H1 (cell line): ENCODE measurements around the gene GBP2. TPM values are rescaled to one million over a fixed set of nuclear protein-coding genes. Genes with fewer than 3 reads are reported as not detected.

Experiments used
- CTCF ChIA-PET: fragments of 300-600 bp; sonication (Branson Sonifier 250); formaldehyde crosslinking; loops from one replicate; lab custom pipeline; 2021; ENCODE audit not compliant: partially characterized antibody; lab: Charles Lee
- POLR2A ChIA-PET: fragments of 300-600 bp; sonication (Branson Sonifier 250); formaldehyde crosslinking; loops from one replicate; lab custom pipeline; 2021; ENCODE audit warnings: inconsistent platforms; ENCODE audit not compliant: partially characterized antibody; lab: Charles Lee
- DNase-seq, 2 experiments: peaks; one replicate each; pipeline versions ENCODE4 v3.0.0 to v3.0.0-alpha.2; 2010 to 2022; ENCODE audit warnings: low spot score in 2 of 2, low read depth in 1 of 2, mixed read lengths in 1 of 2
- FAIRE-seq: peaks from 2 replicates; lab custom pipeline; 2011; peaks lifted over from hg19 to GRCh38; lab: Jason Lieb, UNC
- H2AFZ ChIP-seq: 2 replicates; pipeline ENCODE4 v1.8.1; 2012; ENCODE audit warnings: low read length, inconsistent platforms
- H2AK5ac ChIP-seq: 2 replicates; pipeline ENCODE4 v1.6.1; 2013; ENCODE audit warnings: low read depth, low read length
- H2BK120ac ChIP-seq: replicated peaks from 2 replicates; pipeline ENCODE3; 2013; ENCODE audit warnings: low read depth, low read length, inconsistent platforms
- H2BK12ac ChIP-seq: 2 replicates; pipeline ENCODE4 v1.6.1; 2013; ENCODE audit warnings: low read depth, low read length
- H2BK15ac ChIP-seq: 2 replicates; pipeline ENCODE4 v1.6.1; 2013; ENCODE audit warnings: low read length
- H2BK20ac ChIP-seq: 2 replicates; pipeline ENCODE4 v1.6.1; 2013; ENCODE audit warnings: low read length
- H2BK5ac ChIP-seq: 2 replicates; pipeline ENCODE4 v1.6.1; 2013; ENCODE audit warnings: low read depth, low read length
- H3K14ac ChIP-seq: 2 replicates; pipeline ENCODE4 v1.6.1; 2013; ENCODE audit warnings: inconsistent platforms; ENCODE audit not compliant: insufficient read length
- H3K18ac ChIP-seq: 2 replicates; pipeline ENCODE4 v1.6.1; 2013; ENCODE audit warnings: low read length; ENCODE audit errors: extremely low read depth
- H3K23ac ChIP-seq: 2 replicates; pipeline ENCODE4 v1.6.1; 2013; ENCODE audit warnings: inconsistent platforms; ENCODE audit not compliant: insufficient read length
- H3K23me2 ChIP-seq: 2 replicates; pipeline ENCODE4 v1.6.1; 2013; ENCODE audit warnings: low read depth, low read length
- H3K27ac ChIP-seq: 2 replicates; pipeline ENCODE4 v1.6.1; 2011; ENCODE audit warnings: low read depth, low read length, inconsistent platforms
- H3K27me3 ChIP-seq, 4 experiments: replicated peaks in 1 of 4; 1 replicate in 1 of 4; 2 replicates in 3 of 4; pipeline versions ENCODE4 v1.6.1 to v1.8.1; 2011 to 2013; ENCODE audit warnings: low read length in 3 of 4, mild to moderate bottlenecking in 3 of 4, inconsistent platforms in 2 of 4, mixed read lengths in 2 of 4, moderate library complexity in 1 of 4; ENCODE audit not compliant: control insufficient read depth in 3 of 4, insufficient read depth in 3 of 4; ENCODE audit errors: extremely low read depth in 1 of 4
- H3K36me3 ChIP-seq, 4 experiments: 2 replicates each; pipeline versions ENCODE4 v1.6.1 to v1.8.1; 2011 to 2013; ENCODE audit warnings: mild to moderate bottlenecking in 4 of 4, low read length in 3 of 4, moderate library complexity in 2 of 4, control low read depth in 1 of 4, inconsistent platforms in 1 of 4; ENCODE audit not compliant: insufficient read depth in 4 of 4, control insufficient read depth in 2 of 4
- H3K4ac ChIP-seq: replicated peaks from 2 replicates; pipeline ENCODE3; 2013; ENCODE audit warnings: low read length, low read depth, mixed read lengths, inconsistent platforms; ENCODE audit not compliant: insufficient read length
- H3K4me1 ChIP-seq, 4 experiments: replicated peaks in 1 of 4; 1 replicate in 1 of 4; 2 replicates in 3 of 4; pipeline versions ENCODE4 v1.6.1 to v1.8.1; 2011 to 2013; ENCODE audit warnings: low read length in 3 of 4, inconsistent platforms in 2 of 4, mixed read lengths in 1 of 4; ENCODE audit not compliant: insufficient read depth in 4 of 4, control insufficient read depth in 3 of 4
- H3K4me2 ChIP-seq, 2 experiments: 2 replicates each; pipeline versions ENCODE4 v1.6.1 to v1.8.1; 2011 to 2013; ENCODE audit warnings: low read depth in 2 of 2, low read length in 2 of 2, control low read depth in 1 of 2, inconsistent platforms in 1 of 2, mild to moderate bottlenecking in 1 of 2; ENCODE audit not compliant: insufficient read depth in 1 of 2
- H3K4me3 ChIP-seq, 4 experiments: fragments of 200-600, 300-600 bp in 1 of 4; sonication (generic), shearing (Covaris generic), sonication (Bioruptor Twin) in 1 of 4; 2 replicates each; pipeline versions ENCODE4 v1.5.1 to v1.8.1; 2011 to 2016; ENCODE audit warnings: low read length in 4 of 4, low read depth in 3 of 4, control low read depth in 2 of 4, inconsistent platforms in 2 of 4, mild to moderate bottlenecking in 2 of 4, mixed read lengths in 1 of 4, moderate library complexity in 1 of 4; ENCODE audit not compliant: insufficient read depth in 2 of 4; ENCODE audit errors: extremely low read depth in 1 of 4
- H3K56ac ChIP-seq: replicated peaks from 2 replicates; pipeline ENCODE3; 2013; ENCODE audit warnings: low read depth, mild to moderate bottlenecking, mixed read lengths, low read length, inconsistent platforms; ENCODE audit not compliant: insufficient read length
- H3K79me1 ChIP-seq: 2 replicates; pipeline ENCODE4 v1.6.1; 2013; ENCODE audit warnings: low read depth, low read length, control low read depth
- H3K79me2 ChIP-seq, 2 experiments: 2 replicates each; pipeline versions ENCODE4 v1.6.1 to v1.8.1; 2012 to 2013; ENCODE audit warnings: low read length in 2 of 2, mild to moderate bottlenecking in 2 of 2, inconsistent platforms in 1 of 2; ENCODE audit not compliant: insufficient read depth in 2 of 2, control insufficient read depth in 1 of 2
- H3K9ac ChIP-seq, 4 experiments: replicated peaks in 1 of 4; 1 replicate in 1 of 4; 2 replicates in 3 of 4; pipeline versions ENCODE4 v1.6.1 to v1.8.1; 2011 to 2013; ENCODE audit warnings: low read depth in 3 of 4, low read length in 3 of 4, control low read depth in 2 of 4, mild to moderate bottlenecking in 2 of 4, moderate library complexity in 2 of 4, inconsistent platforms in 1 of 4; ENCODE audit errors: extremely low read depth in 1 of 4
- H3K9me3 ChIP-seq, 2 experiments: 2 replicates each; pipeline versions ENCODE4 v1.6.1 to v1.8.1; 2012 to 2013; ENCODE audit warnings: mild to moderate bottlenecking in 2 of 2, moderate library complexity in 2 of 2, control low read depth in 1 of 2, inconsistent platforms in 1 of 2, low read depth in 1 of 2, low read length in 1 of 2, mixed read lengths in 1 of 2; ENCODE audit not compliant: insufficient read depth in 2 of 2
- H4K20me1 ChIP-seq, 2 experiments: replicated peaks in 1 of 2; 2 replicates each; pipeline versions ENCODE3 to v1.8.1; 2011 to 2013; ENCODE audit warnings: inconsistent platforms in 2 of 2, low read length in 2 of 2, mild to moderate bottlenecking in 1 of 2; ENCODE audit not compliant: insufficient read depth in 2 of 2, control insufficient read depth in 1 of 2
- H4K5ac ChIP-seq: 2 replicates; pipeline ENCODE4 v1.6.1; 2013; ENCODE audit warnings: low read length, low read depth, mixed read lengths, inconsistent platforms; ENCODE audit not compliant: insufficient read length
- H4K8ac ChIP-seq: 2 replicates; pipeline ENCODE4 v1.8.0; 2013; ENCODE audit warnings: mild to moderate bottlenecking, moderate library complexity, low read length, inconsistent platforms; ENCODE audit not compliant: insufficient read depth; ENCODE audit errors: extremely low read depth
- H4K91ac ChIP-seq: replicated peaks from 2 replicates; pipeline ENCODE3; 2013; ENCODE audit warnings: low read length, mixed read lengths, inconsistent platforms; ENCODE audit not compliant: insufficient read length
- CBX5 ChIP-seq: fragments of 300-800, 300-1000 bp; sonication (generic); IDR thresholded peaks from 2 replicates; pipeline ENCODE4 v1.7.1; 2016; ENCODE audit warnings: antibody characterized with exemption, low read length, low read depth
- CEBPB ChIP-seq: IDR thresholded peaks from 2 replicates; pipeline ENCODE4 v1.6.1; 2012; ENCODE audit warnings: low read depth, low read length
- EGR1 ChIP-seq: IDR thresholded peaks from 2 replicates; pipeline ENCODE4 v1.6.1; 2011; ENCODE audit warnings: low read depth, low read length, borderline replicate concordance
- FOSL1 ChIP-seq: IDR thresholded peaks from 2 replicates; pipeline ENCODE4 v1.6.1; 2011; ENCODE audit warnings: mild to moderate bottlenecking, low read depth, low read length, moderate library complexity; ENCODE audit not compliant: insufficient read depth
- MAFK ChIP-seq: IDR thresholded peaks from 2 replicates; pipeline ENCODE4 v1.6.1; 2012; ENCODE audit warnings: low read depth, mild to moderate bottlenecking, improper control_type of control experiment, low read length
- POLR2A ChIP-seq, 2 experiments: IDR thresholded peaks; 1 replicate in 1 of 2; 2 replicates in 1 of 2; pipeline ENCODE4 v1.6.1; 2011; ENCODE audit warnings: low read depth in 2 of 2, low read length in 2 of 2, mild to moderate bottlenecking in 2 of 2; ENCODE audit errors: control extremely low read depth in 1 of 2
- POLR2AphosphoS5 ChIP-seq: IDR thresholded peaks from 2 replicates; pipeline ENCODE4 v1.6.1; 2011; ENCODE audit warnings: low read depth, low read length
- SIN3A ChIP-seq, 2 experiments: IDR thresholded peaks in 1 of 2; conservative IDR thresholded peaks in 1 of 2; 2 replicates each; pipeline ENCODE4 v1.6.1; 2011 to 2012; ENCODE audit warnings: low read length in 2 of 2, improper control_type of control experiment in 1 of 2, low read depth in 1 of 2, mild to moderate bottlenecking in 1 of 2
- SIRT6 ChIP-seq: IDR thresholded peaks from one replicate; pipeline ENCODE4 v1.7.1; 2012; ENCODE audit warnings: low read length, inconsistent platforms
- SP1 ChIP-seq: IDR thresholded peaks from 2 replicates; pipeline ENCODE4 v1.6.1; 2011; ENCODE audit warnings: low read depth, low read length
- SRF ChIP-seq: IDR thresholded peaks from 2 replicates; pipeline ENCODE4 v1.6.1; 2011; ENCODE audit warnings: mild to moderate bottlenecking, low read depth, low read length, moderate library complexity
- TBP ChIP-seq: IDR thresholded peaks from 2 replicates; pipeline ENCODE4 v1.6.1; 2011; ENCODE audit warnings: low read depth, low read length, improper control_type of control experiment
- TCF12 ChIP-seq: IDR thresholded peaks from 2 replicates; pipeline ENCODE4 v1.6.1; 2011; ENCODE audit warnings: low read depth, mild to moderate bottlenecking, low read length
- YY1 ChIP-seq: IDR thresholded peaks from 2 replicates; pipeline ENCODE4 v1.6.1; 2011; ENCODE audit warnings: low read depth, mild to moderate bottlenecking, low read length
- WGBS, 2 experiments: shearing (Covaris generic) in 1 of 2; methylation state at CpG; one replicate each; pipeline versions ENCODE4 v1.1.6 to v1.1.7; 2013 to 2015; ENCODE audit warnings: low lambda C conversion rate in 2 of 2, mixed read lengths in 2 of 2, inconsistent platforms in 1 of 2, low coverage in 1 of 2, missing lambda C conversion rate in 1 of 2; ENCODE audit not compliant: insufficient replicate concordance in 2 of 2, insufficient coverage in 1 of 2, insufficient read length in 1 of 2; ENCODE audit errors: extremely low coverage in 1 of 2, missing lambda C conversion rate in 1 of 2; 5-methylcytosine and 5-hydroxymethylcytosine counted together
- polyA plus RNA-seq, 7 experiments: library from polyadenylated mRNA; depleted of rRNA in 3 of 7; stranded (reverse) in 5 of 7; unstranded in 2 of 7; fragments of >200 nt in 5 of 7; fragments of 200-250 nt in 2 of 7; gene quantifications; 1 replicate in 5 of 7; 2 replicates in 1 of 7; 4 replicates in 1 of 7; pipeline versions ENCODE4 v1.2.1 to v1.2.3, GENCODE V29; 2011 to 2013; ENCODE audit warnings: missing spikeins in 2 of 7, mixed read lengths in 2 of 7
- total RNA-seq: library from RNA; stranded (reverse); fragmentation: NEBNext Ultra II Directional; extraction: Animal tissue kit (Norgen Biotek cat#: 25700); gene quantifications from 2 replicates; pipeline ENCODE4 v1.2.1, GENCODE V29; 2021
- TF ChIP-seq, protein P1 (sequence below): IDR thresholded peaks from 2 replicates; pipeline ENCODE4 v1.6.1; 2011; ENCODE audit warnings: low read length, improper control_type of control experiment

The GBP2 gene
- total and polyA plus RNA-seq, 2 of the 8 experiments (the other 6 are each of a cell fraction or from before 2014, with no cell fraction given): not detected

DNA sequence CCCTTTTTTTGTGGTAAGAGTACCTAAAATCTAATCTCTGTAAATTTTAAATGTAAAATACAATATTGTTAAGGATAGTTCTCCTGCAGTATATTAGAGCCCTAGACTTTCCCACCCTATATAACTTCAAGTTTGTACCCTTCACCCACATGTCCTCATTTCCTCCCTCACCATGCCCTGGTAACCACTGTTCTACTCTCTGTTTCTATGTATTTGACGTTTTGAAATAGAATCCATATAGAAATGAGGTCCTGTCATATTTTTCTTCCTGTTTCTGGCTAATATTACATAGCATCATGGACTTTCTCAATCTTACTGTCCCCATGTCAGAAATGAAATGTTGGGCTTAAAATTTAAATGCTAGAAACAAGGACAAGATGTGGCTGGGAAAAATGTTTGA lies 25.1 kb upstream of the GBP2 start:
- Histone ChIP-seq H3K9ac (no peak overlapping the region), H3K4ac (no peak overlapping the region), H3K79me2 (no peaks in the 10 kb centered on the region), H2BK12ac (no peak overlapping the region), H3K23ac (no peak overlapping the region), H4K91ac (no peak overlapping the region), H3K27me3 (no peaks in the 10 kb centered on the region), H2BK120ac (no peak overlapping the region), H3K23me2 (no peaks in the 10 kb centered on the region), H2AK5ac (no peak overlapping the region), H2AFZ (no peak overlapping the region), H3K27ac (no peak overlapping the region), H2BK5ac (no peak overlapping the region), H3K9me3 (no peaks in the 10 kb centered on the region), H3K4me1 (no peaks in the 10 kb centered on the region), H3K36me3 (no peaks in the 10 kb centered on the region), H3K18ac (no peak overlapping the region), H2BK20ac (no peak overlapping the region), H3K79me1 (no peaks in the 10 kb centered on the region), H4K8ac (no peak overlapping the region), H3K56ac (no peak overlapping the region), H3K4me2 (no peak overlapping the region), H2BK15ac (no peak overlapping the region), H4K5ac (no peak overlapping the region), H3K4me3 (no peak overlapping the region), H3K14ac (no peak overlapping the region), H4K20me1 (no peaks in the 10 kb centered on the region)
- ChIA-PET CTCF (no interaction called here), POLR2A (no interaction called here)
- DNase-seq (no peak), FAIRE-seq (no peak)
- TF ChIP-seq POLR2A (IDR thresholded peaks at IDR 0.05; ENCODE audit: control extremely low read depth in 1 of 2, low read depth in 2 of 2, low read length in 2 of 2) (no peak), TBP (no peak), EGR1 (no peak), SIN3A (conservative IDR thresholded peaks at IDR 0.05 in 1 of 2, IDR thresholded peaks at IDR 0.05 in 1 of 2; ENCODE audit: low read depth in 1 of 2, low read length in 2 of 2) (no peak), TCF12 (no peak), MAFK (no peak), SP1 (no peak), FOSL1 (no peak), SRF (no peak), CEBPB (no peak), POLR2AphosphoS5 (no peak), YY1 (no peak), SIRT6 (no peak), CBX5 (no peak)
- TF ChIP-seq, protein P1, sequence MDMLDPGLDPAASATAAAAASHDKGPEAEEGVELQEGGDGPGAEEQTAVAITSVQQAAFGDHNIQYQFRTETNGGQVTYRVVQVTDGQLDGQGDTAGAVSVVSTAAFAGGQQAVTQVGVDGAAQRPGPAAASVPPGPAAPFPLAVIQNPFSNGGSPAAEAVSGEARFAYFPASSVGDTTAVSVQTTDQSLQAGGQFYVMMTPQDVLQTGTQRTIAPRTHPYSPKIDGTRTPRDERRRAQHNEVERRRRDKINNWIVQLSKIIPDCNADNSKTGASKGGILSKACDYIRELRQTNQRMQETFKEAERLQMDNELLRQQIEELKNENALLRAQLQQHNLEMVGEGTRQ: no peak
- WGBS, 2 experiments: 72% methylated on average over 1 of the region's 1 CpG; no CpG with 5 or more reads in 1 of the 2 experiments
